Loucy (cell line): Measurements from ENCODE around the gene ZBTB20.

ENCODE experiments used
- CTCF ChIP-seq: fragments of 200-600 bp; sonication (generic); conservative IDR thresholded peaks from 2 replicates; pipeline ENCODE4 v1.5.1; 2014; ENCODE audit warnings: mild to moderate bottlenecking, antibody characterized with exemption, low read length
- EZH2phosphoT487 ChIP-seq: fragments of 200-600 bp; IDR thresholded peaks from 2 replicates; pipeline ENCODE4 v1.6.1; 2018; ENCODE audit warnings: antibody characterized with exemption, mild to moderate bottlenecking, moderate library complexity, borderline replicate concordance

- no peak for TF ChIP-seq CTCF
- no peak for TF ChIP-seq EZH2phosphoT487
Observed at GRCh38 chr3:114622001-114622400, 525.1 kb downstream of the ZBTB20 start.
